GM04503 (cell line): ENCODE data around the gene CERKL.

Source experiments
- DNase-seq: peaks from one replicate; pipeline ENCODE4 v3.0.0-alpha.2; 2012; ENCODE audit warnings: low read depth

CERKL gene

GRCh38 chr2:181500201-181500600 lies 156.7 kb downstream of the CERKL start:
- no peak for DNase-seq

- DNase-seq, result no peak
Observed at GRCh38 chr2:181499231-181499630, 157.7 kb downstream of the CERKL start.
